ENCODE results near the gene CLTB.

The CLTB gene

GRCh38 chr5:176379881-176380280, 36.5 kb downstream of the CLTB start:
- DNase-seq = no peak

- no peak for DNase-seq
These were observed 43.1 kb downstream of the CLTB start for GRCh38 chr5:176373100-176373818.

- no peak for DNase-seq
These were observed 44.5 kb downstream of the CLTB start for GRCh38 chr5:176371621-176372539.

GRCh38 chr5:176369934-176370711, 46.2 kb downstream of the CLTB start:
- no peak for DNase-seq

- no peak for DNase-seq
These were observed 47.6 kb downstream of the CLTB start for GRCh38 chr5:176368726-176369125.

- no peak for DNase-seq
These were observed 50.0 kb downstream of the CLTB start for GRCh38 chr5:176366232-176366894.

- peak; percentile 68 for DNase-seq
These were observed 50.7 kb downstream of the CLTB start, which contains the start of gene ARL10 for GRCh38 chr5:176365351-176366231. Gene ARL10, plus strand, starts transcription at chr5:176365487. Its CDS starts 77 bp downstream, at chr5:176365564.

GRCh38 chr5:176364765-176365350, 51.5 kb downstream of the CLTB start:
- DNase-seq = no peak

- no peak for DNase-seq
These were observed 54.2 kb downstream of the CLTB start for GRCh38 chr5:176362233-176362490.

GRCh38 chr5:176361437-176362232, 54.7 kb downstream of the CLTB start, which contains the start of gene KIAA1191:
Gene KIAA1191, minus strand, starts transcription at chr5:176361764. Its CDS starts 2,256 bp downstream, at chr5:176359508.
- DNase-seq = peak; percentile 96

- DNase-seq = no peak
These were observed 55.4 kb downstream of the CLTB start for GRCh38 chr5:176360894-176361436.

GRCh38 chr5:176359658-176360057, 56.7 kb downstream of the CLTB start:
- peak; percentile 18 for DNase-seq

- DNase-seq = no peak
These were observed 60.2 kb downstream of the CLTB start for GRCh38 chr5:176356179-176356566.

GRCh38 chr5:176355400-176356178, 60.8 kb downstream of the CLTB start:
- DNase-seq = no peak

GRCh38 chr5:176353533-176353932, 62.8 kb downstream of the CLTB start:
- DNase-seq = no peak

GRCh38 chr5:176352116-176352878, 64.0 kb downstream of the CLTB start:
- DNase-seq = no peak

- no peak for DNase-seq
These were observed 65.9 kb downstream of the CLTB start for GRCh38 chr5:176350416-176350815.

- DNase-seq = no peak
These were observed 73.4 kb downstream of the CLTB start for GRCh38 chr5:176342766-176343458.

All from activated CD4-positive, alpha-beta T cell treated with anti-CD3 and anti-CD28 coated beads, Interleukin-10, Interleukin-2, amounts not matched to agents 100 ng/mL and 50 ng/mL, durations not matched to agents 16 hours and 8 hours (primary cell).